ENCODE data around the gene TRIML1. TPM values are rescaled to one million over a fixed set of nuclear protein-coding genes. Genes with fewer than 3 reads are reported as not detected.
A peak's percentile ranks its signal among the peaks of the same experiment; 100 is the strongest.

TRIML1 gene
- total RNA-seq, 2 donors from 2014 or later = not detected

DNA sequence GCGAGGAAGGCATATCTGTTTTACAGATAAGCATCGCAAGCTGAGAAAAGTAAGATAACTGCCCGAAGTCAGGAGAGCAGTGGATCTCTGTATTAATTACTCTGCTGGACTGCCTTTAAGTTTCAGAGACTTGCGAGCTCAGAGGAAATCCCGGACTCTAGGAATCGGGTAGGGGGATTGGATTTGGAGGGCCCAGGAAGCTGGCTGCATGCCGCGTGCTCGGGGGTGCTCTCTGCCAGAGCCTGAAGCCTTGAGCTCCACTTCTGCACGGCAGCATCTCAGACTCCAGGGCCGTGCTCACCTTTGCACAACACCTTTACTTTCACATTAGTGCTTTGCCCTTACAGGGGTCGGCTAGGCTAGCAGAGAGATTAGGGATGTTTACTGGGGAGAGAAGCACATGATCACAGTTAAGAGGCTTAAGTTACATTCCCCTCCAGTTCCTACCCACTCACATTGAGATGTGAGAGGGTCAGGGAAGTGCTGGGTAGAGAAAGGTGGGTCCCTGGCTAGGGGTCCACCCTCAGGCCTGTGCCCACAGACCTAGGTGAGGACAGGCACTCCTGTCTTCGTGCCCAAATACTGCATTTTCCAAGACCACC lies 57.0 kb downstream of the TRIML1 start:
- peak; percentile 63 for DNase-seq
- no peaks in the 10 kb centered on the region for H3K27me3 Mint-ChIP-seq (ENCODE audit: insufficient read depth)
- no peaks in the 10 kb centered on the region for H3K27me3 ChIP-seq (ENCODE audit: control insufficient read depth, insufficient read depth, low read length, poor library complexity, severe bottlenecking)
- H3K4me1 ChIP-seq (ENCODE audit: control insufficient read depth, insufficient read depth, low read length) = peaks cover 9% of the 10 kb centered on the region
- no peak overlapping the region for H3K27ac ChIP-seq (ENCODE audit: low read depth, low read length)
- peak overlapping the region; percentile 87 for H3K27ac Mint-ChIP-seq
- H3K9me3 ChIP-seq (ENCODE audit: control insufficient read depth, low read length) = no peaks in the 10 kb centered on the region
- H3K9ac ChIP-seq (ENCODE audit: extremely low read depth, low read length, poor library complexity, severe bottlenecking) = no peak overlapping the region
- TF ChIP-seq, protein P1, sequence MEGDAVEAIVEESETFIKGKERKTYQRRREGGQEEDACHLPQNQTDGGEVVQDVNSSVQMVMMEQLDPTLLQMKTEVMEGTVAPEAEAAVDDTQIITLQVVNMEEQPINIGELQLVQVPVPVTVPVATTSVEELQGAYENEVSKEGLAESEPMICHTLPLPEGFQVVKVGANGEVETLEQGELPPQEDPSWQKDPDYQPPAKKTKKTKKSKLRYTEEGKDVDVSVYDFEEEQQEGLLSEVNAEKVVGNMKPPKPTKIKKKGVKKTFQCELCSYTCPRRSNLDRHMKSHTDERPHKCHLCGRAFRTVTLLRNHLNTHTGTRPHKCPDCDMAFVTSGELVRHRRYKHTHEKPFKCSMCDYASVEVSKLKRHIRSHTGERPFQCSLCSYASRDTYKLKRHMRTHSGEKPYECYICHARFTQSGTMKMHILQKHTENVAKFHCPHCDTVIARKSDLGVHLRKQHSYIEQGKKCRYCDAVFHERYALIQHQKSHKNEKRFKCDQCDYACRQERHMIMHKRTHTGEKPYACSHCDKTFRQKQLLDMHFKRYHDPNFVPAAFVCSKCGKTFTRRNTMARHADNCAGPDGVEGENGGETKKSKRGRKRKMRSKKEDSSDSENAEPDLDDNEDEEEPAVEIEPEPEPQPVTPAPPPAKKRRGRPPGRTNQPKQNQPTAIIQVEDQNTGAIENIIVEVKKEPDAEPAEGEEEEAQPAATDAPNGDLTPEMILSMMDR (conservative IDR thresholded peaks at IDR 0.05) = no peak
- WGBS, 2 experiments (ENCODE audit: insufficient coverage in 1 of 2, insufficient read length in 1 of 2) = 69 to 70% methylated on average over 9 to 12 of the region's 13 CpGs
- H3K4me3 Mint-ChIP-seq = peak overlapping the region; percentile 37
- peaks cover 28% of the 10 kb centered on the region for H3K4me1 Mint-ChIP-seq
- no peaks in the 10 kb centered on the region for H3K36me3 Mint-ChIP-seq (ENCODE audit: low read depth)
- H3K9me3 Mint-ChIP-seq = peaks cover 15% of the 10 kb centered on the region
- H3K36me3 ChIP-seq (ENCODE audit: control insufficient read depth, insufficient read depth, low read length) = no peaks in the 10 kb centered on the region
- no peak overlapping the region for H3K4me3 ChIP-seq (ENCODE audit: low read length)

Other genes with a start within 250 kb of the TRIML1 start
- gene ZFP42, start 143.7 kb upstream of the TRIML1 start, total RNA-seq = 10 to 100 TPM; 30.9 to 58.5 TPM
- 10 to 100 TPM in 1 of 2 donors, under 1 TPM in 1; 0.53 to 13.6 TPM for gene TRIML2, start 29.8 kb upstream of the TRIML1 start, total RNA-seq

Data from endodermal cell (in vitro differentiated cells).